ENCODE results near the gene CCNI2.

CCNI2 gene

DNA sequence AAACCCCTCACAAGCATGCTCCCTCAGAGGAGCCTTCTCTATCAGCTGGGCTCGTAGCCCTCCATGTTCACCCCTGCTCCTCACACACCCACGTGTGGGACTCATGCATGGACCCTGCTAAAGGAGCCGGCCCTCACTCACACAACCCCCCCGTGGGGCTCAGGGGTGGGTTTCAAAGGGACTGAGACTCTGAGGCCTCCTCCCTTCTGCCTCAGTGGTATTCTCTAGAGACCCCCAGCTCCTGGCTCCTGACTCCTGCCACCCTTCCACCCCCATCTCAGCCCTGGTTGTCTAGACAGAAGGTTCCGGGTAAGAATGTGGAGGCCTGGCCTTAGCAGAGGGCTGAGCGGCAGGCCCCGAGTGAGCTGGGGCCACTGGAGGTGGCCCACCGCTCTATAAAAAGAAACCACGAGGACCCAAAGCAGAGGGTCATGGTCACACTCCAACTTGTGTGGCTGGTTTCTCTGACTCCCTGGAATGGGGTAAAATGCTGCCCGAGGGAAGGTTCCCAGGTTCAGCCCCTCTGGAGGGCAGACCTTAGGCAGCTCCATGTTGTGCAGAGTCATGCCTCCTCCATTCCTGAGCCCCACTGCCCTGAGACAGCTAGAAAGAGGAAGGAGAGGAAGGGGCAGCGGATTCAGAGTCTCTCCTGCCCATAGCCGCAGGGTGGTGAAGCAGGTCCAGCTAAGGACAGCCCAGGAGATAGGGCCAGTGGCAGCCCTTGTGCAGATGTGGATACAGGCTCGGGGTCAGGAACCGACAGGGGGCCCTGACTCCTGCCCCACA lies 19.0 kb downstream of the CCNI2 start:
- DNase-seq, result no peak

DNA sequence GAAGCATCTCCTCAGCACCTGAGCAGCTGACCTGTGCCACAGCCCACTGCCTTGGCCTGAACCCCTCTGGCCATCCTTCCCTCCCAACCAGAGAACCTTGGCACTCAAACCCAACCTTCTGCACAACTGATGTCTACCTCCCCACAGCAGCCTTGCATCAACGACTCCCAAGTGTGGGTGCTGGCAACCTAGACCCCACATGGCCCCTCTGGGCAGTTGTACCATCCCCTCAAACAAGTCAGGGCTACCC lies 19.5 kb downstream of the CCNI2 start:
- DNase-seq, result no peak

DNA sequence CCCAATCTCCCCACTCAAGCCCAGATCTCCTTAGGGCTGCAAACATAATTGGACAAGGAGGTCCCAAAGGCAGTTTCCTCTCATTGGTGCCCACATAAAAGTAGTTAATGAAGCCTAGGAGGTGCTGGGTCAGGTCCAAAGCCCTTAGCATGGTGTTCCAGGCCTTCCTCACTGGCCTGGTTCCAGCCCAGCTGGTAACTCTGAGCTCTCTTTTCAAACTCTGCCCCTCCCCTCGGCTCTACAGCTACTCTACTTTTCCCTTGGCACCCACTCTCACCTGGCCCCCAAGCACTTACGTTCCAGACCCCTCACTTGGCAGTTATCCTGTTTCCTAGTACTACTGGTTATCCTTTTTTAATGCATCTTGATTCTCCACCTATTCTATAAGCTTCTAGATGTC lies 19.9 kb downstream of the CCNI2 start:
- no peak for DNase-seq

DNA sequence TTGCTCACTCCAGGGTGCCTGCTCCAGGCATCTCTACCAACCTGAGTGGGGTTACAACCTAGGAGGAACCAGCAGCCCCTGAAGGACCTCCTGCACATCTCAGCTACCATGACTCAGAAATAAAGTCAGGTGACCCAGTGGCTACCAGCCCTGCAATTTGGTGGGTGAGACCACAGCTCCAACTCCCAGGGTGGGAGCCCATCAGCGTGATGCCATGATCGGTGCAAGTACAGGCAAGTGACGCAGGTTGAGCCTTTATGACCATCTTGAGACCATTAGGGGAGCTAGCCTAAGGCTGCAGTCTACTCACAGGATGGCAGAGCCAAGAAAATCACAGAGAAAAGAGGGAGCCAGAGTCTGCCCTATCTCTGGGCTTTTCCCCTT lies 21.3 kb downstream of the CCNI2 start:
- DNase-seq, result no peak

DNA sequence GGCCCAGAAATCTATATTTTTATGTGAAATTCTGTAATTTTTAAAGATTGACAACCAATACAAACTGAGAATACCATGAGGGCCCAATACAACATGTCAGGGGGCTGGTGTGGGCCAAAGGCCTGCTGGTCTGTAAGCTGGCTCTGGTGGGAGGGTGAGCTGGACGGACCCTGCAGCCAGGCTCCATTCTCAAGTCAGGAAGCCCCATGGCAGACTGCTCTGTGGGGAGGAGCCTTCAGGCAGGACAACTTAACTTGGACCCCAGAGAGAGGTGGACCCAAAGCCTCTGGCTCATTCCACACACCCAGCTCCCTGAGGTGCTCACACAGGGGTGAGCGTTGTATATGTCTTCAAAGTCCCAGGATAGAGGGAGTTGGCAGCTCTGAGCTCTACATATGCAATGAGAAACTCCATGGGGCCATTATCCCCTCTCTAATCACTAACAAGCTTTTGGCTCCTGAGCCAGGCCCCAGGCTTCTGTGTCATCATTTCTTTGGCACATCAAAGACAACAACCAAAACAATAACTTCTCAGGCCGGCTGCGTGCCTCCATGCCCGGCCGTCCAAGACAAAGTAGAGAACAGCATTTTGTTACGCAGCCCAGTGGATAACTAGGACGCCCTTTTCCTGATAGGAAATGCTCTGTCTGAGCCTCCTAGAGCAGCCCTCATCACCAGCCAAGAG lies 23.4 kb downstream of the CCNI2 start:
- peak; percentile 4 for DNase-seq

DNA sequence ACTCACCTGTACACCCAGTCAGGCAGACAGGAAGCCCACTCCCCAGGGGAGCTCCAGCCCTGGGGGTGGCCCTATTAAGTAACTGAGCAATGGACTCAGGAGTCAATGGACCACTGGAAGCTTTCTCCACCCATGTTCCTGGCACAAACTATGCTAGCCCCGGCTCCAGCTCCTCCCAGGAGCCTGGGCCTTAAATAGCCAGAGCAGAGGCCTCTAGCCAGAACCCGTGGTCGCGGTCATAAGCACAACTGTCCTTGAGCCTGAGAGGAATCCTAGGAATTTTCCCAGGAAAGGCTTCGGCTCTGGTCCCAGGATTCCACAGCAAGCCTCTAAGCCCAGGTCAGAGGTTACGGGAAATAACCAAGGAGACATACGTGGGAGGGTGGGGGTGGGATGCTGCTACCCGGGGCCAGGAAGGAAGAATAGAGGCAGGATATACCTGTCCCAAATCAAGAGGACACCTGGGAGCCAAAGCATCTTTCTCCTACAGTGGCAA lies 24.3 kb downstream of the CCNI2 start:
- peak; percentile 4 for DNase-seq

DNA sequence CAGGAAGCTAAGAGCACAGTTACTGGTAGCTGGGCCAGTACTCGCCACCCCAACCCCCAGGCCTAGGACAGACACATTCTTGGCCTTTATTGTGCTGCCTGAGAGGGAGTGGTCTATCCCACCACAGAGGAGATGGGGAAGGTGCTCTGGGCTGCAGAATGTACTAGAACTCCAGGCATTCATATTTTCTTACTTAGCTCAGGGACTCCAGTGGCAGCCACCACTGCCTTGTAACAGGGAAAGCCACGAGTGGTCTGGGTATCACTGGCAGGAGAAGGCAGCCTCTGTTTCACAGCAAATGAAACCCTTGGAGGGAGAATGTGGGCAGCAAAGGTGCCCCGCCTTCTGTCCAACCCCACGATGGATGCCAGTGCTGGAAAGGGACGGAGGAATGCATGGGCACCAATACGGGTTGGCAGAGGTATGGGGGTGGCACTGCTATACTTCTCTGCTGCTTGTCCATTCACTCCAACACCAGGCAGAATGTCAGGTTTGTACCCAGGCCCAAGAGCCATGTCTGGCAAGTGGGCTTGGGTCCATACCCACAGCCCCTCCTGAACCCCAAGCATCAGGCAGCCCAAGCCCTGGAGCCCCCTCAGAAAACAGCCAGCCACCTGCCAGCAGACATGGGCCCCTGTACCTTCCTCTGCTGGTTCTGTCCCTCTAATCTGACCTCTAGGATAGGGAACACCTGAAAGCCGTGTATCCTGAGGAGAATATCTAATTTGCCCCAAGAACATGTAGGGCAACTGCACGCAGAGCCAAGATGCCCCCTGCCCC lies 25.3 kb downstream of the CCNI2 start:
- no peak for DNase-seq

DNA sequence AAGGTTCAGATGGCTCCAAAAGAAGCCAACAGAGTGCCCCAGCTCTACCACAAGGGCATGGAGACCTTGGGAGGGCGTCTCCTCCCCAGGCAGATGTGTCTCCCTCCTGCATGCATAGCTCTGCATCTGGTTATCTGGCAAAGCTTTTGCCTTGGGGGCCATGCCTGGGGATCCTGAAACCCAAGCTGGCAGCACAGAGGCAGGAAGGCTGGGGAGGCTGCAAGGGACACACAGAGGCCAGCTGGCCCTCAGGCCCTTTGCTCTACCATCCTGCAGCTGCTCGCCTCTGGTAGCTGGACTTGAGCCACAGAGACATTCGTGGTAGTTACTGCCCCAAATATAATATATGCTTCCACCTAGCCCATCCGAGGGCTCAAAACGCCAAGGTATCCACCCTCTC lies 25.9 kb downstream of the CCNI2 start:
- no peak for DNase-seq

DNA sequence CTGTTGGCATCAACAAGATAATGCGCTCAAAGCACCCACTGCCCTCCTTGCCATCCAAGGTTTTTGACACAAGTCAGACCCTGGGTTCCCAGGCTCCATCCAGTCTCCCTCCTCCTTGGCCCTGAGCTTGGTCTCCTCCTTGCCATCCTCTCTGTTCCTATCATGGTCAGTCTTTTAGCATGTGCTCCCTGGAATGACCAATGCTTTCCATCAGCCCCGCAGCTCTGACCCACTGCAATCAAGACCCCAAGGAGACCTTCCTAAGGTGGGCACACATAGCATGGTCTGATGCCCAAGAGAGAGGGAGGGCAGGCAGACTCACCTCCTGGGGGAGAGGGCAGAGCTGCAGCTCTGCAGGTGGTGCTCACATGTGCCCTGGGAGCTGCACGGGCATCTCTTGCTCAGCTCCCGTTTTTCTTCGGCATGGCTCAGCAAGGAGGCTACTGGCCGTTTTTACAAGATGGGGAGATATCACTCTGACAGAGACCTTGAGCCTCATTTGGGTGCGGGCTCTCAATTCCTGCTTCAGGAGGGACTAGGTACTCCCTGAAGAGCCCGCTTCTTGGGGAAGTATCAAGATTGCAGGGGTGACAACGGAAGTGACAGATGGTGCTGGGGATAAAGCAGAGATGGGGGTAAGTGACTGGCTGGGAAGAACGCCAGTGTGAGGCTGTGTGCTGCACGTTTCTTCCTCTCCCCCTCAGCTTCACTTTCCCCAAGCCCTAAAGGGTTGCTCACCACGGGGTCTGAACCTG lies 26.6 kb downstream of the CCNI2 start:
- DNase-seq, result no peak

DNA sequence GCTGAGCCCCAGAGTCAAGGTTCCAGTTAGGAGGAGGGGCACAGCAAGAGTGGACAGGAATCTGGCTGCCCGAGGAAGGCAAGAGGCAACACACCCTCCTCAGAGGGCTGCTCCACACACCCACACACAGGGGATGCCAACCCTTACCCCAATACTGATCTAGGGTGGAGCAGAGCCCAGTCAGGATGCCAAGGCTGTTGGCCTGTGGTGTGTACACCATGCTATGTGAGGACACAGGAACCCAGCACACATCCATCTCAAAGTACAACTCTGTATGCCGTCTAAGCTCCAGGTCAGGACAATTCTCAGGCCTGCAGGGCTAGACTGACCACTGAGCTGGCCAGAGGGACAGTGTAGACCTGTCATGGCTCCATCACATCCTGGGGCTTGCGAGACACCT lies 27.2 kb downstream of the CCNI2 start:
- DNase-seq, result no peak

DNA sequence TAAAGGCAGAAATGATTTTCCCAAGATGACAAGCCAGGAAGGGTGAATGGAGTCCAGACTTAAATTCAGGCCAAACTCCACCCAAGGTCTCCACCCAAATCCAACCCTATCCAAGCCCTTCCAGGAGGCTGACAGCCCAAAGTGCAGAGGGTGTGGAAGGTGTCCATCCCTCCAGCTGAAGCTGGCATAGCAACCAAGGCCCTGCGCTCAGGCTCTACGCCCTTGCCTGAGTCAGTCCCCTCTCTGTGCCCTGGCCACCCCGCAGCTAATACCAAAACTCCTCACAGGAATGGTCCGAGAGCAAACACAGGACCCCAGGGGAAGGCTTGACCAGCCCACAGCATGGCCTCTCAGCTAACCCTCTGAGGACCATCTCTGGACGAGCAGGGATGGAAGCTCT lies 27.7 kb downstream of the CCNI2 start:
- peak; percentile 12 for DNase-seq

DNA sequence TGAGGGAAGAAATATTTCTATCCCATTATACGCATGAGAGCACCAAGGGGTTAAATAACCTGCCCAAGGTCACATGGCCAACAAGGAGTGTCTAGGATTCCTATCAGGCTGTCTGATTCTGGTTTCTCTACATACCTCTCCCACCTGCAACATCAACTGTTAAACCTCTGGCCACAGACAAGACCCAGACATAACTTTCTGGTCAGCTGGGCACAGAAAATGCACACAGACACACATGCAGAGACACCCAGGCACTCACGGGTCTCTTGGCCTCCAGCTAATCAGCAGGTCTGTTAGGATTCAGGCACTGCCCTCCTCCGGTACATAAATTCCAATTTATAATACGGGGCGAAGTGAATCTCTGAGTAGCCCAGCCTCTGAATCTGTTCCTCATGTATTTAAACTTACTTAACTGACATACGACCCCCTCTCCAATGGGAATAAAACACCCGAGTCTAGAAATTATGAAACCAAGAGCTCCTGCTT lies 28.3 kb downstream of the CCNI2 start:
- DNase-seq, result no peak

DNA sequence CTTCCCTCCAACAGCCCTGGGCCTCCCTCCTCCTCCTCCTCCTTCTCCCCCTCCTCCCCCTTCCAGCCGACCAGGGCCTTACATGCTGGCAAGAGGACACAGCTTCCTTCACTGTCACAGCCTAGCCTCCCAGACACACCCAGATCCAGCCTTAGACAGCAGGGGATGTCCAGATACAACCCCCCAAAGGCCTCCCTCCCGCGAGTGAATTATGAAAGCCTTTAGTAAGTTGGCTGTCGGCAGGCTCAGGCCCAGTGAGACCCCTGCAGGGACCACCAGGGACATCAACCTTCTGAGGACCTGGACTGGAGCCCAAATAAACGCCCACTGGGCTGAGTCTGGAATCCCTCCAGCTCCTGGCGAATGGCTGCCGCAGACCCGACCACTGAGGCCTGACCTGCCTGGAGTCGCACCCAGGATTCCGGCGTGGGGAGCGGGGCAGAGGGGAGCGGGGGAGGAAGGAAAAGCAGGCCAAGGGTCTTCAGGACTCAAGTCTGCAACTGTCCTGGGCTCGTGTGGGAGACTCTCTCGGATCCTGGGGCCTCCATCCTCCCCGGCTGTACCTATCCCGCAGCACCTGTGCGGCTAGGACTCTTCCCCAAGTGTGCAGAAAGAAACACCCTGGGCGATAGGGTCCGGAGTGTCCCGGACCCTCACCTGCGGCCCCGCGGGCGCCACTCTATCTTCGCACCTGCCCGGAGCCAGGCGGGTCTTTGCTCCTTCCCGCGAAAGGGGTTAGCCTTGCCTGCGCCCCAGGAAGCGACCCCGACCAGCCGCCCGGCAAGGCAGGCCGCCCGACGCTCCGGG lies 29.1 kb downstream of the CCNI2 start:
- DNase-seq, result peak; percentile 12

DNA sequence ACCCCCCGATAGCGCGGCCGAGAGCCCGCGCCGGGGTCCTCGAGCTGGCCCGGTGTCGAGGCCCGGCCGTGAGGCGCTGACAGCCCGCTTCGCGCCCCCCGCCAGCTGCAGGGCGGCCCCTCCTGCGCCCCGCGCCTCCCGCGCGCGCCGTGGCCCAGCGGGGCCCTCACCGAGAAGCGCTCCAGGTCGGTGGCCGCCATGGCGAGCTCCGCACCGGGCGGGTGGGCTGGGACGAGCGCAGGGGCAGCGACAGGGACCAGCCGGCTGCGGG lies 29.6 kb downstream of the CCNI2 start:
- no peak for DNase-seq

DNA sequence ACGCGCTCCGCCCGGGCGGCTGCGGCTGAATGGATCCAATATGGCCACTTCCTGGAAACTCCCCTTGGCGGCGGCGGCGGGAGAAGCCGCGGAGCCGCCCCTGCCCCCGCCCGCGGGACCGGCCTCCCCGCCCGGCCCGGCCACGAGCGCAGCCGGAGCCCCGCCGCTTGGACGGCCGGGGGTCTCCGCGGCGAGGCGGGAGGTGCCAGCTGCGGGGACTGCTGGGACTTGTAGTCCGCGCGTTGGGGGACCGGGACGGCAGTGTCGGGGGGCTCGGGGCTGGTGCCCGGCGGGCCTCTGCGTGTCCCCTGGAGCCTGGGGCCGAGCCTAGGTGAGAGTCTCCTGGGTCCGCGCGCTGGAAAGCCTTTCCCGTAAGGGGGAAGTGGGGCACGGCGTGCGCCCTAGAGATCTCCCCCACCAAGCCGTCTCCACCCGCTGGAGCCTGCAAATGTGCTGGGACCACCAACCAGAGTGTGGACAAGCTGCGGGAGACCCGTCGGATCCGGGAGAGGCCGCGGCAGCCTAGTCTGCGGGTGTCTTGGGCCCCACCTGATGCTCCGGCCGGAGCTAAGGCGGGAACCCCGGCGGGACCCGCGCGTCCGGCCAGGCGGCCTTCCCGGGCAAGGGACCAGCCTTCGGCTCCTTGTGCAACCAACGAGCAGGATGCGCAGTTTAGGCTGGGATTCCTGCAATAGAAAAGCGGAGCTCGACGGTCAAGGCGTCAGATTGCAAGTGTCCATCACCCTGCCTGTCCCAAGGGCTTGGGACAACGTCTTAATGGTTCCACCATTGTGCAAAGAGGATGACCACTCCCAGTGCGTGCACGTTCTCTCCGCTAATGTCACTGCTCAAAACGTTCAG lies 30.2 kb downstream of the CCNI2 start, which contains the start of gene SEPTIN8:
Gene SEPTIN8 (minus strand): TSS at position 31 of the 861 bp plus-strand sequence. CDS start 102 bp downstream, outside the sequence.
- peak; percentile 30 for DNase-seq

DNA sequence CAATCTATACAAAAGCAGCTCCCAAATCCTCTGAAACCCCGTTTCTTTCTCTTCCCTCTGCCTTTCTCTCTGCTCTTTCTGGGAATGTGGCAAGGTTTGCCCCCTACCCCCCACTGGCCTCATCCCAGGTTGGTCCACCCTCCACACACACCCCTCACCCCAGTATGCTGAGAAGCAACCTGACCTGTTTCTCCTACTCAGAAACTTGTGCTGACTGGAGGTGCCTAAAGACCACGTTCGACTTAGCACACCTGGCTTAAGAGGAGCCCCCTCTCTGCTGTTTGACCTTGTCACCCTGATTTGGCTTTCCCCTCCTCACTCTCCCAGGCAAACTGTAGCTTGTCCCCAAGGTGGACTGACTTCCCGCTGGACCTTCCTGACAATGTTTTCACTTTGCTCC lies 30.9 kb downstream of the CCNI2 start:
- DNase-seq, result no peak

DNA sequence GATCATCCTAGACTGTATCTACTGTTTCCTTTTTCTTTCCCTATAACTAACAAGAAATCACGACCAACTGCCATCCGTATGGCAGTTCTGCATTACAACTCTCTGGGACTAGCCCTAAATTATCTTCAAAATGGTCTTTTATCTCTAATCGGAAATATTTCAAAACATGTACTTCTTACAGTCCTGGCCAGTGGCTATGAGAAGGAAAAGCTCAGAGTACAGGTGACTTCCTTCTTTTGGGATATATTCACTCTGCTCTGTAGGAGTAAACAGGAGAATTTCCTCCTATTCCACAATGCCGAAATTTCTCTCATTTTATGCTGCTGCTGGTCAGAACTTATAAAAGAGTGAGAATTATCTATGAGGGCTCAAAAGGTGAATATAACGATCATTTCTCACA lies 31.6 kb downstream of the CCNI2 start:
- no peak for DNase-seq

DNA sequence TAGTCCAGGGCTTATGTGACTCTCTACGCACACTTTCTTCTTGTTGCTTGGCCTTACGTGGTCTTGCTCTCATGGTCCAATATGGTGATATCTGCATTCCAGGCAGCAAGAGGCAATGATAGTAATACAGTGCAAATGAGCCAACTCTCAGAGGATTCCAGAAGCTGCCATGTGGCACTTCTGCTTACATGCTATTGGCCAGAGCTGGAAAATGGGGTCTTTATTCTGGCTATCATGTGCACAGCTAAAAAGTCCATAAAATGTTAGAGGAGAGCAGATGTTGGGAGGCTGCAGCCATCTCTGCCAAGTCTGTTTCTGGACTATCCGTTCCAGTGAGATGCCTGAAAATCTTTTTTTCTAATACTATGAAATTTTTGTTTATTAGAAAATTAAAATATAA lies 32.7 kb downstream of the CCNI2 start:
- DNase-seq, result no peak

DNA sequence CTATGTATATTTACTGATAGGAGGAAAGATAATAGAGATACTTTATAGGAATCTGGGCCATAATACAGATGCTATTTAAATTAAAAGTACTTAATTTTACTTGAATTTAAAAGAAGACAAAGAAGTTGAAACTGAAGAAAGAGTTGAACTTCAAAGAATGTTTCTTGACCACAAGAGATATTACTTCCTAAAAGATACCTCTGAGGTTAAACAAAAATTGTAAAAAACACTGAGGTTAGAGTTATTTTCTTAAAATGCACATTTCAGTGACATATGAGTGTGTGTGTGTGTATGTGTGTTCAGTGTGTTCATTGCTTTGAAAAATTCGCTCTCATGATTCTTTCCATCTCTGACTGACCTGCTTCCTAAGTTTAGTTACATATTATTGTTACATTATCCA lies 33.4 kb downstream of the CCNI2 start:
- DNase-seq, result no peak

DNA sequence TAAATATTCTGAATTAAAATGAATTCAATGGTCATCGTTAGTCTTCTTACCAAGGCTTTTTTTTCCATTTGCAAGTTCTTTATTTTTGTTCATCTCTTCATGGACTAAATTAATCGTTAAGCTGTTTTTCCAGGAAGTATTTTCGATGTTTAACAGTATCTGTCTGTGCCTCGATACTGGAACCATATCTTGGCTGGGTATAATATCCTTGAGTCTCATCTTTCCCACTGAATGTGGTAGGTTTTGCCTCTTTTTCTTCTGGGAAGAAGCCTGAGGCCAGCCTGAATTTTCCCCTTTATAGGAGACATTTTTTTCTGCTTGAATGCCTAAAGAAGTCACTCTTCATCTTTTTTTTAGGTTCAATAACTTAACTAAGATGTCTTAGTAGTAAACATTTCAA lies 33.8 kb downstream of the CCNI2 start:
- DNase-seq, result no peak

DNA sequence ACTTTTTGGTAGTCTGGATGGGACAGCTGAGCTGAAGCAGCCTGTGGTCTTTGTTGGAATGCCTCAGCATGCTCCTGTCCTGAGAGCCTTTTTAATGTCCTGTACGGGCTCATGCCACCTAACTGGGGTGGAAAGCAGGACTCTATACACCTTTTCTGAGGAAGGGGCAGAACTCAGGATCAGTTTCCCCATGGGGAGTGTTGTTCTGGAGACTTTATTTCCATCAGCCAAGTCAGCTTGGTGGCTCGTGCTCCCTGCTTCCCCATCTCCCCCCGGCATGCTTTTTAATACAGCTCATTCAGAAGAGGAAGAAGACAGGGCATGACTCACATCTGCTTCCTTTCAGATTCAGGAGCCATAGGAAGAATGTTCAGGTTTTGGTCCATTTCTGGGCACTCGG lies 34.9 kb downstream of the CCNI2 start:
- peak; percentile 17 for DNase-seq

Measured in CD4-positive, alpha-beta T cell treated with Interleukin-15 for 1 hour (primary cell).